SKM-1 (cell line): ENCODE measurements around the gene INTS7.
"Not testable (repeated sequence)": the region's sequence is repeated elsewhere in the genome, so short reads cannot be mapped to it uniquely, and the experiment has no call there.

Source experiments
- DNase-seq: peaks from one replicate; lab custom pipeline; 2025; ENCODE audit not compliant: unreplicated experiment; lab: John Stamatoyannopoulos, UW

The INTS7 gene

DNA sequence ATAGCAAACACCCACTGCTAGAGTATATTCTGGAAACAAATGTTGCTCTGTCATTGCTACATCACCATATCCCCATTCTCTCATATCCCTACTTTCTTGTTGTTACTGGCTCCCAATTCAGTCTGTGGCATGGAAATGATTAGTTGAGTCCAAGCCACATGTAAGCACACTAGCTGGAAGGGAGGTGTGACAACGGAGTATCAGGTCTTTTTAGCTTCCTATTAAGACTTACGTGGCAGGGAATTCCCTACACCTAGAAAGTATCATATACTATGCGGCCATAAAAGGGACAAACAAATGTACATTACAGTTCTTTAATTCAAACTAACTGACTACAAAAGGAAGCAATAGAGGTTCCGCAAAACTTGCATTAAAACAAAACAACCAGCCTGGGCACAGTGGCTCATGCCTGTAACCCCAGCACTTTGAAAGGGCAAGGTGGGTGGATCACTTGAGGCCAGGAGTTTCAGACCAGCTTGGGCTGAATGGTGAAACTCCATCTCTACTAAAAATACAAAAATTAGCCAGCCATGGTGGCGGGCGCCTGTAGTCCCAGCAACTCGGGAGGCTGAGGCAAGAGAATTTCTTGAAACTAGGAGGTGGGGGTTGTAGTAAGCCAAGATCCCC lies 48.6 kb downstream of the INTS7 start:
- no peak for DNase-seq

DNA sequence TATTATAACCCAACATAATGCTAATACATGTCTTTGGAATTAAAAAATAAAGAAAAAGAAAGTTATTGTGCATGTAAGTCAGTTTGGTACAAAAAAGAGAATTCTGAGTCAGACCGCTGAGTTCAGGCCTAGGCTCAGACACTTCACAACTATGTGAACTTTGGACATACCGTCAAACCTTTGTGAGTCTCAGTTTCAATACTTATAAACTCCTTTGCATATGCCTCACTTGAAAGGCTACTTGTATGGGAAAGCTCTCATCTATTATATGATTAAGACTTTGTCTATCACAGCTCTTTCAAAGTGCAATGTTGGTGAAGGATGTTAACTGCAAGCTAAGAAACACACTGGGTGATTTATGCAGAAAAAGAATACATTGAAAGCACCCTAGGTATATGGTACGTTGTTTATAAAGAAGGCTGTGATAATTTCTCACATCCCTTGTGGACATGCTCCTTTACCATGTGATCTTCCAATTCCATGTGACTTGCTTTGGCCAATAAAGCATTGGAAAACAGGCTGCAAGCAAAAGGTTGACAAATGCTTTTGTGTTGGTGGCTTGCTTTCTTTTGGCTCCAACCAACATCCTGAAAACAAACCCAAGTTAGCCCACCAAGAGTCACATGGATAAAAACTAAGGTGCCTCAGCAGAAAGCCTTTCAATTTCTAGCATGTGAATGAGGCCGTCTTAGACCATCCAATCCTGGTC lies 49.6 kb downstream of the INTS7 start:
- DNase-seq = no peak

DNA sequence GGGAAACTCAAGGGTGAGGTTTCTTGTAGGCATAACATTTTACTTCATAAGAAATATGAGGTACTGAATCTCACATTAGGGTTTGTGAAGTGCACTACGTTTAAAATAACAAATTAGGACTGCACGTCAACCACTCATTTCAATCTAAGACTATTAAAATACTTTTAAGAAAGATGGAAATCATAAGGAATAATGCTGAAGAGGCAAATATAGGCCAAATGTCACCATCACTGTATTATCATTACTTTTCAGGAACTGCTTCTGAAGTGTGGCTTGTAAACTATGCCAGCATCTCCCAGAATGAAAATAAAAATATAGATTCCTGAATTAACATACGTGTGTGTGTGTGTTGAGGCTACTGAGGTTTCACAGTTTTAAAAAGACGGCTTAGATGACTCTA lies 56.8 kb downstream of the INTS7 start:
- no peak for DNase-seq

DNA sequence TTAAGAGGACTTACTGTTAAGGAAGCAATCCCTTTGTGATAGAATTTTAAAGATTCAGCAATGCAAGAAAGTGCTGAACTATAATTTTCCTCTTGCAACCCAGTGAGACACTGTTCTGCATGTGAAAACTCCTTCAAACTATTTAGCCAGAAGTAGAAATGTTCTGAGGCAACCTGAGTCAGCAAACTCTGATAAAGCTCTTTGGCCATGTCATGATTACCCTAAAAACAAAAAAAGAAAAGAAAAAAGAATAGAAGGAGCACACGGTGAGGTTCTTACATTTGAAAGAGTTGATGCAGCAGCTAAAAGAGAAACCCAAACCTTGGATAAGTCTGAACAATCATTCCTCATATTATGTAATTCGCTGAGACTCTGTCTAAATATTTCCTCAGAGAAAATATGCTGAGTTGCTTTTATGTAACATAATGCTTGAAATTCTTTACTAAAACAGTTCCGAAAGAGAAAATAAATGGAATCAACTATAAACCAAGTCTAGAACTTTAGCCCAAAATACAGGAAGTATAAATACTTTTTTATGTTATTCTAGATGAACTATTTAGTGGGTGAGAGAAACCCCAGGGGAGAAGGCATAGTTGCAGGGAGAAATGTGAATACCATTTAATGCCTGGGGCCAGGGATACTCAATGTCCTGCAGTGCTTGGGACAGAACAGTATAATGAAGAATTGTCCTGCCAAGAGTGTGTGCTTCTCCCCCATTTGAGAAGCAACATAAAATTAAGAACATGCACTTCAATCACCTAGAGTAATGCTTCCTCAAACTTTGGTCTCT lies 60.0 kb downstream of the INTS7 start:
- DNase-seq = no peak

DNA sequence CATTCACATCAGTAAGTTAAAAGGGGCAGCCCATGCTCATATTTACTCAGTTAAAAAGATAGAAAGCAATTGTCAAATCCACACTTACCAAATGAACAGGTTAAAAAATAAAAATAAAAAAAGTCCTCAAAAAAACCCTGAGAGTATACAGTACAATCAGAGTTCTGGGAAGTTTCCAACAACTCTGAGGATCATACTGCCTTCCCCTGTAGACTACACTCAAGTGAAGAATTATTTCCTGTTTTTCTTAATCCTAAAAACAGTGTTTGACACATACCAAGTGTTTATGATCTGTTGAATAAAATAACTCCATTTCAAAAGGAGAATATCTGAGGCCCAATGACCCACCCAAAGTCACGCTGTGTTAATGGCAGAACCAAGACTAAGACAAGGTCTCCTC lies 61.8 kb downstream of the INTS7 start:
- DNase-seq = no peak

DNA sequence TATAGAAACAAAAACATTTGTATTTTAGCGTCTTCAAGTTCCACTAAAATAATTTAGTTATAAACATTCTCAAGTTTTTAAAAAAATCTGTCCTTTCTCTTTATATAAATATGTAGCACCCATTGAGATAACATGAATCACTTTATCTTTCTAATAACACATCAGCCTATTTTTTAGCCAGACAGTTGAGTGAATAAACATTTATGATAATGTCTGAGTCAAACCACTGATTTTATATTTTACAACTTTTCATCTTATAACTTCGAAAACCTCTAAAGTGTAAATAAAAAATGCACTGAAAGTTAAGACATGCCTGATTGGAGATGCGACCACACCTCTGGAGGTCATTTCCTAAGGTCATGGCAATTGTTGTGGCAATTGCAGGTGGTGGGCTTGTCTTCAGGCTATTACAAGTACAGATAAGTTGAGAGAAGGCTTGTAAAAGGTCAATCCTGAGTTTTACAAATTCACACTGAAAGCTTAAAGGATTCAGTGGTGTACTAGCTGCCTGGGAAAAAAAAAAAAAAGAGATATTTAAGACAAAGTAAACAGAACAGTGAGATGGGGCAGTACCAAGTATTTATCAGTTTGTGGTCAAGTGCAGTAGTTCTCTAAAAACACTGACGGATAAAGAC lies 67.0 kb downstream of the INTS7 start:
- DNase-seq = no peak

DNA sequence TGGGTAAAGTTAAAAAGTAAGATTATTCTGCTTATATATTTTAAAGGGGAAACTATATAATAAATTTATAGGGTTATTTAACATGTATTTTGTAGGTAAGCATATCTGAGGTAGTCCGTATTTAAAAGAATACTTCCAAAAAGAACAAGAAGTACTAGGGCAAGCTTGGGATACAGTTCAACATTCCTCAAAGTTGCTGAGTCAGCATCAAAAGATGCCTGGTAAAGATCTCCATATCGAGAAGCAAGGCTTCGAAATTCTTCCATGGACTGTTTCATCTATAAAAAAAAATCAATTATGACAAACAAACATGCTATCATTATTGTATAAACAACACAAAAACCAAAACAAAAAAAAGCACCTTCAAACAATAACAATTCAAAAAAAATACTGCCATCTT lies 67.7 kb downstream of the INTS7 start:
- no peak for DNase-seq

DNA sequence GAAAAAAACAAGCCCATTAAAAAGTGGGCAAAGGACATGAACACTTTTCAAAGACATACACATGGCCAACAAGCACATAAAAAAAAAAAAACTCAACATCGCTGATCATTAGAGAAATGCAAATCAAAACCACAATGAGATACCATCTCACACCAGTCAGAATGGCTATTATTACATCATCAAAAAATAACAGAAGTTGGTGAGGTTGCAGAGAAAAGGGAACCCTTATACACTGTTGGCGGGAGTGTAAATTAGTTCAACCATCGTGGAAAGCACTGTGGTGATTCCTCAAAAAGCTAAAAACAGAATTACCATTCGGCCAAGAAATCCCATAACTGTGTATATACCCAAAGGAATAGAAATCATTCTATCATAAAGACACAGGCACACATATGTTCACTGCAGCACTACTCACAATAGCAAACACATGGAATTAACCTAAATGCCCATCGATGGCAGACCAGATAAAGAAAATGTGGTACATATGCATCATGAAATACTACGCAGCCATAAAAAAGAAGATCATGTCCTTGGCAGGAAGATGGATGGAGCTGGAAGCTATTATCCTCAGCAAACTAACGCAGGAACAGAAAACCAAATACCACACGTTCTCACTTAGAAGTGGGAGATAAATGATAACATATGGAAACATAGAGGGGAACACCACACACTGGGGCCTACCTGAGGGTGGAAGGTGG lies 70.1 kb downstream of the INTS7 start:
- no peak for DNase-seq

DNA sequence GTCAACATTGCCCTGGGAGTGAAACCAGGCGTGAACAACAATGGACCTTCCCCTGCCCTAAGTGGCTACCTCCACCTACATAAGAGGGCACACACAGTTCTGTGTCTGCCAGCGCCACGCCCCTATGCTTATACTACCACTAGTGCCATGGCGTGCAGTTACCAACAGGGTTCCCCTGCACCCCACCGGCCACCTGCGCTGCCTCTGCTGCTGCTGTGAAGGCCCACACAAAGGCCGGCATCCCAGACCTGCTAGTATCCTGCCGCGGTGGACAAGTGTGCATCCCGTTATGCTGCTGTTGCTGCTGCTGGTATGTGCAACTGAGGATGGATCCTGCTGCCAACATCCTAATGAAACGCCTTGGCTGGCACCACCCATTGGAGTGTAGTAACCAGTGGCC lies 75.7 kb downstream of the INTS7 start:
- DNase-seq = no peak

DNA sequence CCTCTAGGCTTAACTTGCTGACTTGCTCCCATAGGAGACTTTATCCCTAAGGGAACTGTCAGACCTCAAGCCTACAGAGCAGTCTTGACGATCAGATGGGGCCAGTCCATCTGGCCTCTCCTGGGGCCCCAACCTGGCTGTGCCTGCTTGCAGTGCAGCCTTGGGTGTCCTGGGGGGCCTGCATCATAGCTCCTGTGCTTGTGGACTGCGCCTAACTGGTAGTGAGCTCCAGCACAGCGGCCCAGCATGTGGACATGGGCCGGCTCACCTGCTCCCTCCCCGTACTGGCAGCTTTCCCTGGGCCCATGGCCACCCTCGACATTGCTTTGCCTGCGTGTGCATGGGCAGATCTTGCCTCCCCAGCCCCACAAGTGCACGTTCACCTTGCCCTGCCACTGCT lies 76.1 kb downstream of the INTS7 start:
- DNase-seq = no peak

DNA sequence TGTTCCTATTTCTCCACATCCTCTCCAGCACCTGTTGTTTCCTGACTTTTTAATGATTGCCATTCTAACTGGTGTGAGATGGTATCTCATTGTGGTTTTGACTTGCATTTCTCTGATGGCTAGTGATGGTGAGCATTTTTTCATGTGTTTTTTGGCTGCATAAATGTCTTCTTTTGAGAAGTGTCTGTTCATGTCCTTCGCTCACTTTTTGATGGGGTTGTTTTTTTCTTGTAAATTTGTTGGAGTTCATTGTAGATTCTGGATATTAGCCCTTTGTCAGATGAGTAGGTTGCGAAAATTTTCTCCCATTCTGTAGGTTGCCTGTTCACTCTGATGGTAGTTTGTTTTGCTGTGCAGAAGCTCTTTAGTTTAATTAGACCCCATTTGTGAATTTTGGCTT lies 81.3 kb downstream of the INTS7 start:
- not testable (repeated sequence) for DNase-seq

DNA sequence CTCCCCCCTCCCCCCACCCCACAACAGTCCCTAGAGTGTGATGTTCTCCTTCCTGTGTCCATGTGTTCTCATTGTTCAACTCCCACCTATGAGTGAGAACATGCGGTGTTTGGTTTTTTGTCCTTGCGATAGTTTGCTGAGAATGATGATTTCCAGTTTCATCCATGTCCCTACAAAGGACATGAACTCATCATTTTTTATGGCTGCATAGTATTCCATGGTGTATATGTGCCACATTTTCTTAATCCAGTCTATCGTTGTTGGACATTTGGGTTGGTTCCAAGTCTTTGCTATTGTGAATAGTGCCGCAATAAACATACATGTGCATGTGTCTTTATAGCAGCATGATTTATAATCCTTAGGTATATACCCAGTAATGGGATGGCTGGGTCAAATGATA lies 81.8 kb downstream of the INTS7 start:
- not testable (repeated sequence) for DNase-seq

DNA sequence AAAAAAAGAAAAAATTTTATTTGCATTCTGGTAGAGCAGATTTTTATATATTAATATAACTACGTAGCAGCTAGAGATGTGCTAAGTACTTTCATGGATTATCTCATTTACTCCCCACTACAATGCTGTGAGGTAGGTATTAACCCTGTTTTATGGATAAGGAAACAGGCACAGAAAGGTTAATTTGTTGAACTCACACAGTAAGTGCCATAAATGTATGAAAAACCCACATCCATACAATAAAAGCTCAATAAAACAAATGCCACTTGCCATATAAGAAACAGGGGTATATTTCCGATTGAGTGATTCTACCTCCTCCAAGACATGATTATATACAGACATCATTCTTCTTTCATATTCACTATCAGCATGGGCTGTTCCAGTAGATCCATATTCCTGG lies 83.1 kb downstream of the INTS7 start:
- no peak for DNase-seq

DNA sequence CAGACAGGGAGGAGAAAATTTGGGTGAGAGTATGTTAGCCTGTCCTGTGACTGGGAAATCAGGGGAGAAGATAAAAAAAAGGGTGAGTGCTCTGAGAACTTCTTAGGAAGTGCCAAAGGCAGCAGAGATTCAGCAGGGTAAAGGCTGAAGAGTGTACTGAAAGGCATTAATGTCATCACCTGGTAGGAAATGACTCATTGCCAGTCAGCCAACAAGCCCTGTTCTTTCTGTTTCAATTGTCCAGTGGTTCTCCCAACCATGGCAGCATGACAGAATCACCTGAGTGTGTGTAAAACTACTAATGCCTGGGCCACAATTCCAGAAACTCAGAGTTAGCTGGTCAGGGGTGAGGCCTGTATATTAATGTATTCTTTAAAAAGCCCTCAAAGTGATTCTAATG lies 83.5 kb downstream of the INTS7 start:
- no peak for DNase-seq

DNA sequence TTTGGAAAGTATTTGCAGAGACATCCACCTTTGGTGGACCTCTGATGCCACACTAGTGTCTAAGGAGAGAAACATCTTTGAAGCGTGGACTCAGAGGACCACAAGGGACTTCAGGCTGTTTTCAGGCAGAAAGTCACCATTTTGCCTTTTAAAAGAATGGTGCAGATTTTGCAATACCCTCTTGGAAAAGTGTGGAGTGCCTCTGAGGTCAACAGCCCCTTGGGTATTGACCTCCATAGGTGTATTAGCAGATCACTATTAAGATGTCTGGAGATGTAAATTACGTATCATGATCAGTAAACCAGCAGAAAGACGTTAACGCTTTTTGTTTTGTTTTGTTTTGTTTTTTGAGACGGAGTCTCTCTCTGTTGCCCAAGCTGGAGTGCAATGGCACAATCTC lies 87.0 kb downstream of the INTS7 start:
- DNase-seq = no peak

DNA sequence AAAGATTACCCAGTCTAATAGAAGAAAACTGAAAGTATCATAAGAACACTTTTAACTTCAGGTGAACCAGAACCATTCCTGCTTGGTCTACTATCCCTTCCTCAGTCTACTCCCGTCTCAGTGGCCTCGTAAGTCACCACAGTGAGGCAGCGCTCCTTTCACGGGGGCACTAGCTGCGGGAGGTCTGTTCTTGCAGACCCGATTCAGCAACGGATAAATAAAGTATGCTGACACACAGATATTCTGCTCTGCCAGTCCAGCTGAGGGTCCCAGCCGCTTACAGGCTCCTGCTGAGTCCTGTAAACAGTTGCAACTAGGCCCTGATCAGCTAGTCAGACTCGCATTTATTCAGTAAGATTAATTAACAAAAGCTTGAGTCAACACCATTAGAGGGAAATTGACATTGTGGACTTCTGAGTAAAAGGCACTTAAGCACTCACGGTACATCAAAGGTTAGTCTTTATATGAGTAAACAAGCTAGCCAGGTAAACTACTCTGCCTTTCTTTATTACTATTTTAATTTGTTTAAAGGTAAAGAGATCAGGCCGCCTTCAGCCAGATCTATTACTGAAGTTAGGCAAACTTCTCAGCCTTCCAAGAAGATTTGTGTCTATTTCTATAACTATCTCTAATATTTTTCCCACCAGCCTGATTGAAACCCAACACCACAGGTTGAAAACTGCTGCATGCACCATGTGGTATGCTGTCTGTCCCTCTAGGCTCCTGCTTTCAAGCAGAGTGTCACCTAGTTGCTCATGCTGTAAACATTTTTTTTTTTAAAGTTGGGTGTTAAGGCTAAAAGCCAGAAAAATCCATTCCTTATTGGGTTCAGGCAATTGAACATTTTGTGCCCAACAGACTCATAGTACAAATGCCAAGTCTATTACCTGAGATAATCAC lies 87.7 kb downstream of the INTS7 start:
- no peak for DNase-seq

DNA sequence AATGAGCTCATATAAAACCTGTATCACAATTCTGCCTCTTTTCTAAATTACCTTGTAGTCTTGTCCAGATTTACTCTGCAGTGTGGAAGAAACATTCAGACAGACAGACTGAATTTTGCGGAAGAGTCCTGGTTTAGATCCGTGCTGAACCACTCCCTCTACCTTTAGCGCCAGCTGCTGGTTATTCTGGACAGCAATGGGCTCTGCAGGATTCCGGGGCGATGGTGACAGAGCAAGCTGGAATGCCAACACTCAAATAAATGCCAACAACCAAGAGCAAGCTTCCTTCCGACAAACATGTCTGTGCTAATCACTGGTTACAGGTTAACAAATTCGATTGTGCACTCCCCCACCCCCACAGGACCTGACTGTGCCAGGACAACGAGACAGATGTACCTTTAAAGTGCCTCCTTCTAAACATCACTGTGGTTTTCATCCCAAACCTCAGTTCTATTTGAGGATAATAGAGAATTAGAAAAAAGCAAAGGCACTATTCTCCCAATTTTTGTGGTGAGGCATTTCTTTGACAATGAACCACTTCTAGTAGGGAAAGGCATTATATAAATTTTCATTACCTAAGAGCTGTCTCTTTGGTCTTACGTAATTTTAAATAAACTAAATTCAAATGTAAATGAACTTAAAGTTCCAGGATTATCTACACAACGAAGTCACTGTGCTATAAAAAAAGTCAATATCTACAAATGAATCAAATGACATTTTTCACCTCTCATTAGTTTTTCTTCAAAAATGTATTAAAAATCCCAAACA lies 90.4 kb downstream of the INTS7 start:
- DNase-seq = no peak

DNA sequence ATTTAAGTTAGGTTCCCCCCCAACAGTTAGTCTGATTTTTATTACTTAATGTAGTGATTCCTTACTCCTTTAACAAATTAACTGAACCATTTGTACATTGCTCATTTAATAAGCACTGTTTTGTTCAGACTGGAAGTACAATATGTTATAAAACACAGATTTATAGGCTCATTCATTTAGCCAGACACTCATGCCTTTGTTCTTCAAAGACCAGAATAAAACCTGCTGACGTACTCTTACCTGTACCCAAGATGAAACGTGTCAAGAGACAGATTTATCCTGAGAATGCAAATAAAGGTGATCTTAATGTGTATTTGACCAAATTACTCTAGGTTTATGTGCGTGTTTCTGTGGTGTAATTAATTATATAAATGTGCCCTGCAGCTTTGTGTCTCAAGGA lies 92.8 kb downstream of the INTS7 start:
- no peak for DNase-seq

DNA sequence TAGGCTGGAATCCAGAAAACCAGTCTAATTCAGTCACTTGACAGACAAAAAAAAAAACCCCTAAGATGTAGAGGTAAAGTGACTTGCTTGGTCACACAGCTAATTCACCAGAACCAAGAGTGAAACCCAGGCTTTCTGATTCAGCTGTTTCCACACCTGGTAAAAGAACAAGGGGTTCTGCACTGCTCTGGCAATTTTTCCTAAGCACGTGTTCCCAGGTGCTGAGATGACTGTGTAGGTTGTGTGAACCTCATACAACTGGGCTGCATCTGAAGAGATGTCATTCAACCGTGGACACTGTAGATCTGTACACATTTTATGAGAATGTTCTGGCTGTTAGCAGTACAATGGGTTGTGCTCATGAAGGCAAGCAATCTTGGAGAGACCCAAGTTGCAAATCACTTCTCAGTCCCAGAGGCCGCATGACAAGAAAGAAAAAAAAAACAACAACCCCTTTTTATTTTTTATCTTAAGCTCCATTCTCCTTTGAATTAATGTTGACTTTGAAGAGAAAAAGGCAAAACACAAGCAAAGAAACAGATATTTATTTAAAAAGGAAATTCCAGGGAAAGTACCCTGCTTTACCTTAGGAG lies 95.4 kb downstream of the INTS7 start:
- DNase-seq = no peak
